GM10266 (cell line): ENCODE data around the gene FHIT.

Source experiments
- DNase-seq: peaks from one replicate; pipeline ENCODE4 v3.0.0; 2012; ENCODE audit errors: extremely low spot score
- CTCF ChIP-seq: IDR thresholded peaks from 2 replicates; pipeline ENCODE4 v1.5.1; 2012; ENCODE audit warnings: mild to moderate bottlenecking, low read depth; ENCODE audit not compliant: control insufficient read depth, insufficient read depth; ENCODE audit errors: missing control alignments

FHIT gene

DNA sequence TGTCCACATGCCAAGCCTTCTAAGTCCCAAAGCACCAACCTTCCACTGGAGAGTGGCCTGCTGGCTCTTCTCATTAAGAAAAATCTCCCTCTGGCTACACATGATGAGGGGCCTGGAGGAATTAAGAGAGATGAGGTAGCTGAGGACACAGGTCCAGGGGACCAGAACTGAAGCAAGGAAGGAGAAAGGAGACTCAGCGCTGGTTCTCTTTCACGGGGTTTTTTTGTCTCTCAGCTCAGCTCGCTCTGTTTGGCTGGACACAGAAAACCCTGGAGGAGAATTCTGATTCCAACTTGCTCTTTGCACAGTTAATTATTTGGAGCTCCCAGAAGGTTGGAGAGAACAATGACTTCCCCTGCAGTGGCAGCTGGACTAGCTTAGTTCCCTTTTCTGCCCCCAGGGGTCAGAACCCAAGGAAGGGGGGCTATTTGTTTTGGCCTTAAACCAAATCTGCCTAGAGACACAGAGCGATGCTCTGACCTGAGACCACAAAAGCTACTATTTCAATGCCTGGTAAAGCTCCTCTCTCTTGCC lies 507.6 kb downstream of the FHIT start:
- TF ChIP-seq CTCF = no peak
- no peak for DNase-seq

DNA sequence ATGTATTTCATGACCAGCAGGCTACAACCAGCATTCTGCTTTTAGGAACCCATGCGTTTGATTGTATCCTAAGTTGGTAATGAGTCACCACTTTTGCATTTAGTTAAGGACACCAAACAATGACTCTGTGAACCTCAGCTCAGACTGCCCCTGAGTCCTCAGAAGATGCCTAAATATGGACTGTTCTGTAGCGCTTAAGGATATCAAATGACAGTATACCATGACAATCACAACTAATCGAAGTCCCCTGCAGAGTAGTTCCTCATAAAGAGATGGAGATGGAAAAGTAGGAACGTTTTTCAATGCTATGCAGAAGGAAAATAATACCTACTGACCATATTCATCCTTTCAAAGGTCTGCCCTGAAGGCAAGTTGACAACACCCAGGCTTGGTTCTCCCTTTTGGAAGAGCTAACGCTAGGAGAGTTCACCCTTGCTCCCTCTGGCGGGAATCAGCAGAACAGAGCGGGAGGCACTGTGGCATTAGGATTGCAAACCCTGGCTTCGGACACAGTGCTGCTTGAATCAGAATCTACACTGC lies 508.6 kb downstream of the FHIT start:
- DNase-seq = no peak
- no peak for TF ChIP-seq CTCF

GRCh38 chr3:60737633-60738399 lies 513.4 kb downstream of the FHIT start:
- DNase-seq = no peak
- no peak for TF ChIP-seq CTCF

GRCh38 chr3:60730371-60730770 lies 520.9 kb downstream of the FHIT start:
- no peak for DNase-seq
- no peak for TF ChIP-seq CTCF

DNA sequence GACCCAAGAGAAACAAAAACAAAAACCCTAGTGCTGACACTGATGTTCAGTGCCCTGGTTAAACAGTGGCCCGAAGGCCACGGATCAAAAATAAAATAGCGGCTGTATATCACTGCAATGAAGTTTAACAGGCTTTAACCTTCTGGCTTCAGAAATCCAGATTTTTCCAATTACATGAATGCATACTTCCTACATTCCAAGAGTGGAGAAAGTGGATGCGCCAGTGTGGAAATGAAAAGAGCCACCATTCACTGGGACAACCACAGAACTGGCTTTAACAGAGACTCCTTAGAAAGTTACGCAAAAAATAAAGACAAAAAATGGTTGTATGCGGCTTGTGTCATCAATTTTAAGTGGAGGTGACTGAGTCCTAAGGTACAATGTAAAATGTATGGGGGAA lies 522.2 kb downstream of the FHIT start:
- no peak for DNase-seq
- no peak for TF ChIP-seq CTCF

DNA sequence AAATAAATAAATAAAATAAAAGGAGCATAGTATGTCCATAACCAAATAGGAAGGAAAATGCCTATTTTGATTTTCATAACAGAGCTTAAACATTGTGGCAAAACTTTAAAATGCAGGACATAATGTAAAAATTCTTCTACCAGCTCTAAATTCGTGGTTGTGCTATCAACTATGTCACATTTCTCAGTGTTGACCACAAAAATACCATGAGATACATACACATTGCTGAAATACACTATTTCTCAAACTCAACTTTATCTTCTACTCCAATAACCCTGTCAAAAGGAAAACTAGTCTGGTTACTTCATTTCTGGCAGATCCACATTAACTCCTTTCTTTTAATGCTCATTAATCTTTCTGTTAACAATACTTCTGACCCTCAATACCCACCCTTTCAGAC lies 523.2 kb downstream of the FHIT start:
- no peak for TF ChIP-seq CTCF
- no peak for DNase-seq

GRCh38 chr3:60720736-60721135 lies 530.5 kb downstream of the FHIT start:
- no peak for DNase-seq
- TF ChIP-seq CTCF = no peak
